Transverse colon (tissue), 4 donors: Measurements from ENCODE around the gene TPP1. TPM values are rescaled to one million over a fixed set of nuclear protein-coding genes. Genes with fewer than 3 reads are reported as not detected.
A peak's percentile ranks its signal among the peaks of the same experiment; 100 is the strongest.

Experiments used
- DNase-seq: peaks from one replicate; pipeline ENCODE4 v3.0.0-alpha.2; 2019
- H3K27ac ChIP-seq, 4 donors: fragments of 200-600 bp; sonication (generic); 2 replicates each; pipeline ENCODE4 v1.5.1; 2016 to 2018; ENCODE audit warnings: inconsistent platforms in 4 of 4
- H3K27me3 ChIP-seq: fragments of 200-600 bp; sonication (generic); 2 replicates; pipeline ENCODE4 v1.5.1; 2017; ENCODE audit warnings: inconsistent platforms
- H3K36me3 ChIP-seq, 4 donors: fragments of 200-600 bp; sonication (generic); 2 replicates each; pipeline ENCODE4 v1.5.1; 2017 to 2019; ENCODE audit warnings: inconsistent platforms in 4 of 4
- H3K4me1 ChIP-seq, 4 donors: fragments of 200-600 bp; sonication (generic); 2 replicates each; pipeline ENCODE4 v1.5.1; 2017 to 2020; ENCODE audit warnings: inconsistent platforms in 4 of 4
- H3K4me3 ChIP-seq, 4 donors: fragments of 200-600 bp; sonication (generic); 1 replicate in 1 of 4; 2 replicates in 3 of 4; pipeline versions ENCODE4 v1.5.1 to v1.6.1; 2017 to 2019; ENCODE audit warnings: inconsistent platforms in 4 of 4
- H3K9me3 ChIP-seq, 2 donors: fragments of 200-600 bp; sonication (generic); 2 replicates each; pipeline ENCODE4 v1.5.1; 2017 to 2019; ENCODE audit warnings: inconsistent platforms in 2 of 2
- EP300 ChIP-seq: sonication (generic); formaldehyde crosslinking; IDR thresholded peaks from one replicate; pipeline ENCODE4 v1.6.1; 2017; ENCODE audit warnings: antibody characterized with exemption, low read depth
- POLR2A ChIP-seq: fragments of 450-650 bp; IDR thresholded peaks from one replicate; pipeline ENCODE4 v1.6.1; 2016; ENCODE audit warnings: antibody characterized with exemption, mild to moderate bottlenecking, moderate library complexity
- POLR2AphosphoS5 ChIP-seq, 3 donors: sonication (generic); formaldehyde crosslinking; IDR thresholded peaks; one replicate each; pipeline ENCODE4 v1.6.1; 2016; ENCODE audit warnings: antibody characterized with exemption in 3 of 3
- WGBS, 2 donors: methylation state at CpG; one replicate each; pipeline ENCODE4 v1.1.5; 2018; ENCODE audit warnings: low coverage in 1 of 2; 5-methylcytosine and 5-hydroxymethylcytosine counted together
- in situ Hi-C, 4 donors: fragments of 200-750 bp; cut with MboI; loops; one replicate each; pipeline versions ENCODE4 v1.15.0 to v1.15.1; 2017; ENCODE audit warnings: low sequenced_read_pairs in 3 of 4, low pct_ligation_motif_present in 1 of 4, low pct_unique_long_range_greater_than_20kb in 1 of 4
- intact Hi-C: fragments of 100-400 bp; cut with DNase I; formaldehyde crosslinking; loops from one replicate; pipeline ENCODE4 v1.15.1; 2023; ENCODE audit warnings: low total_unique reads
- total RNA-seq, 4 donors: library from RNA; depleted of rRNA; stranded (reverse); fragments of >200 nt; gene quantifications; one replicate each; pipeline ENCODE4 v1.1.0, GENCODE V29; 2016
- TF ChIP-seq, protein P1 (sequence below), 5 experiments: fragments of 200-600 bp in 3 of 5; fragments of 450-650 bp in 2 of 5; sonication (generic) in 3 of 5; IDR thresholded peaks; 1 replicate in 2 of 5; 2 replicates in 3 of 5; pipeline ENCODE4 v1.5.1; 2016 to 2017; ENCODE audit warnings: antibody characterized with exemption in 5 of 5, inconsistent platforms in 3 of 5, mild to moderate bottlenecking in 2 of 5, moderate library complexity in 1 of 5

TPP1 gene
- total RNA-seq, 4 donors from 2014 or later = 64.0 to 114 (median 74.0) TPM

DNA sequence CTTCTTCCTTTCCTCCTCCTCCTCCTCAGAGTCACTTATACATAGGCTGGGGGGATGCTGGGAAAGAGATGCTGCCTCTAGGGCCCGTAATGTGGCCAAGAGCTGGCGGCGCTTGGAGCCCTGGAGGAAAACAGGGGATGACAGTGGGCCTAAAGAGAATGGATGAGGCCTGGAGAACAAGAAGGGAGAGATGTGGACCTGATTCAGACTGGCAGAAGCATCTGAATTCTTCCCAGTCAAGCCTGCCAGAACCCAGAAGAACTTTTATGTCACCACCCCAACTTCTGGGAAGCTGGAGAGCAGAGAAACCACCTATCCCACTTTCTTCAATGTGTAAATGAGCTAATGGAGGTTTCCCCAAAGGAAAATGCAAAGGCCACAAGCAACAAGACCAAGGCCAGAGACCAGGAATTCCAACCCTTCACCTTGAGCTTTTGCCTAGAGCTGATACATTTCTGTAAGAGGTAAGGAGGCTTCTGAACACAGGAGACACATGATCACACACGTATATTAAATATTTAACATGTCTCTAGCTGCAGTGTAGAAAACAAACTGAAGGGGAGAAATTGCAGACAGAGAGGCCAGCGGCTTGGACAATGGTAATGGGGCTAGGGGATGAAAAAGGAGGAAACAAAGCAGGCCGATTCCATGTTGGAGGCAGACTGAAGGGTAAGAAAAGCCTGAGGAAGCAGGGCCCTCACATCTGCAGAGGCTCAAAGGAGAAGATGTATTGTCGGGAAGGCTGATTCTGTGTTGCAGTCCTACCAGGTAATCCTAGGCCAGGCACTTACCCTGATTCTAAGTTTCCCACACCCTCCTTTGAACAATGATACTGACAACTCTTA lies 16.9 kb downstream of the TPP1 start:
- DNase-seq = no peak
- H3K4me3 ChIP-seq = peak overlapping the region; percentile 78 to 90 (median 88)
- 47 to 49% methylated on average over 7 of the region's 7 CpGs for WGBS, 2 donors
- H3K27me3 ChIP-seq = no peaks in the 10 kb centered on the region
- intact Hi-C loops = no loop called here
- in situ Hi-C loops = loop anchor here in 2 of 4 donors (10.0 kb wide), 2 partner anchors 128 to 218 kb away; partner anchors contain the start of gene TRIM3 (in 1 of the 2)
- H3K4me1 ChIP-seq = peaks cover 25 to 44% (median 38%) of the 10 kb centered on the region in 4 donors
- H3K9me3 ChIP-seq = no peaks in the 10 kb centered on the region
- TF ChIP-seq EP300 (no peak), POLR2A (no peak), POLR2AphosphoS5 (IDR thresholded peaks at IDR 0.05) (no peak)
- TF ChIP-seq, protein P1, sequence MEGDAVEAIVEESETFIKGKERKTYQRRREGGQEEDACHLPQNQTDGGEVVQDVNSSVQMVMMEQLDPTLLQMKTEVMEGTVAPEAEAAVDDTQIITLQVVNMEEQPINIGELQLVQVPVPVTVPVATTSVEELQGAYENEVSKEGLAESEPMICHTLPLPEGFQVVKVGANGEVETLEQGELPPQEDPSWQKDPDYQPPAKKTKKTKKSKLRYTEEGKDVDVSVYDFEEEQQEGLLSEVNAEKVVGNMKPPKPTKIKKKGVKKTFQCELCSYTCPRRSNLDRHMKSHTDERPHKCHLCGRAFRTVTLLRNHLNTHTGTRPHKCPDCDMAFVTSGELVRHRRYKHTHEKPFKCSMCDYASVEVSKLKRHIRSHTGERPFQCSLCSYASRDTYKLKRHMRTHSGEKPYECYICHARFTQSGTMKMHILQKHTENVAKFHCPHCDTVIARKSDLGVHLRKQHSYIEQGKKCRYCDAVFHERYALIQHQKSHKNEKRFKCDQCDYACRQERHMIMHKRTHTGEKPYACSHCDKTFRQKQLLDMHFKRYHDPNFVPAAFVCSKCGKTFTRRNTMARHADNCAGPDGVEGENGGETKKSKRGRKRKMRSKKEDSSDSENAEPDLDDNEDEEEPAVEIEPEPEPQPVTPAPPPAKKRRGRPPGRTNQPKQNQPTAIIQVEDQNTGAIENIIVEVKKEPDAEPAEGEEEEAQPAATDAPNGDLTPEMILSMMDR (IDR thresholded peaks at IDR 0.05) = no peak
- peaks cover 0 to 21% (median 10%) of the 10 kb centered on the region in 4 donors for H3K36me3 ChIP-seq
- peak overlapping the region; percentile 96 to 99 (median 97) for H3K27ac ChIP-seq

DNA sequence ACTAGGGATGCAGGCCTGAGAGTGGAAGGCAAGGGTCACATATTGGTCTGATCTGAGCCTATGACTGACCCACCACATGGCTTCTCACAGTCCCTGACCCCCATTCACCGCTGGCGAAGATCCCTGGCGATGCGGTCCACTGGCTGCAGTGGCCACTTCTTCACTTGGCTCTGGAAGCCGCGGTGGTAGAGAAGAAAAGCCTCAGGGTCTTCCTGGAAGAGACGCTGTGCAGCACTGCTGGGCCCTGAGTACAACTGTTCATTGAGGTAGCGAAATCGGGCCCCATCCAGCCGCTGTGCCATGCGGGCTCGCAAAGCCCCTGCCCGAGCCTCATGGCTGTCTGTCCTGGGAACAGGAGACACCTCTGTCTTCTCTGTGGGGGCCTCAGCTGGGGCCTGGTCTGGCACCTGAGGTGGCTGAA lies 18.2 kb downstream of the TPP1 start:
- in situ Hi-C loops = loop anchor here in 2 of 4 donors (10.0 kb wide), 2 partner anchors 126 to 216 kb away; partner anchors contain the start of gene TRIM3 (in 1 of the 2)

DNA sequence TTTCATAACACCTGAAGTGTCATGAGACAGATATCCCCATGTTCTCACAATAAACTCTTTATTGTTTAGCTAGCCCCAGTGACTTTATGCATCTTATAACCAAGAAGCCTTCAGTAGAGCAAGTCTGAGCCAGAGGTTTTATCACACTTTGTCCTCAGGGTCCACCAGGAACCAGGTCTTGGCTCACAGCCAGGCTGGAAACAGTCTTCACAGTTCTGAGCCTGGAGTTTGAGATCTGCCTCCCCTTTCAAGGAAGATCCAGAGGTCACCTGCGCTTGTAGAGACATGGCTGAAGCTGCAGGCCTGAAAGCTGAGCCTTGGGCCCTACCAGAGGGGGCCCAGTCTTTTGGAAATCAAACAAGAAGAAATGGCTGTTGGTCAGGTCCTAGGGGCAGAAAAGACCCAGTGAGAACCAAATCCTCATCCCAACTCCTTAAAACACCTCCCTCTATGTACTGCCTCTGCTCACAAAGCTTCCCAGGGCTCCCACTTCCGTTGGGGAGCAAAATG lies 19.3 kb downstream of the TPP1 start:
- TF ChIP-seq POLR2A (no peak), EP300 (no peak)
- TF ChIP-seq, protein P1 (IDR thresholded peaks at IDR 0.05) = no peak
- Histone ChIP-seq H3K9me3 (no peaks in the 10 kb centered on the region), H3K27me3 (no peaks in the 10 kb centered on the region), H3K4me1 (peaks cover 10 to 27% (median 21%) of the 10 kb centered on the region in 4 donors), H3K4me3 (no peak overlapping the region), H3K27ac (no peak overlapping the region), H3K36me3 (peaks cover 0 to 26% (median 10%) of the 10 kb centered on the region in 4 donors)
- 84% methylated on average over 2 of the region's 2 CpGs; no CpG with 5 or more reads in 1 of the 2 donors for WGBS, 2 donors
- DNase-seq = no peak
- in situ Hi-C loops (loop anchor here in 2 of 4 donors (10.0 kb wide), 2 partner anchors 125 to 215 kb away; partner anchors contain the start of gene TRIM3 (in 1 of the 2)), intact Hi-C loops (no loop called here)

More for the DNA sequence above, 18.2 kb downstream of the TPP1 start:
- 98% methylated on average over 13 of the region's 13 CpGs; no CpG with 5 or more reads in 1 of the 2 donors for WGBS, 2 donors
- no peak overlapping the region for H3K27ac ChIP-seq
- no peaks in the 10 kb centered on the region for H3K9me3 ChIP-seq
- peaks cover 15 to 36% (median 31%) of the 10 kb centered on the region in 4 donors for H3K4me1 ChIP-seq
- intact Hi-C loops = no loop called here
- no peak overlapping the region for H3K4me3 ChIP-seq
- peaks cover 0 to 26% (median 10%) of the 10 kb centered on the region in 4 donors for H3K36me3 ChIP-seq
- TF ChIP-seq EP300 (no peak), POLR2A (no peak), POLR2AphosphoS5 (IDR thresholded peaks at IDR 0.05) (no peak)
- TF ChIP-seq, protein P1 (IDR thresholded peaks at IDR 0.05) = no peak
- no peaks in the 10 kb centered on the region for H3K27me3 ChIP-seq
- no peak for DNase-seq

DNA sequence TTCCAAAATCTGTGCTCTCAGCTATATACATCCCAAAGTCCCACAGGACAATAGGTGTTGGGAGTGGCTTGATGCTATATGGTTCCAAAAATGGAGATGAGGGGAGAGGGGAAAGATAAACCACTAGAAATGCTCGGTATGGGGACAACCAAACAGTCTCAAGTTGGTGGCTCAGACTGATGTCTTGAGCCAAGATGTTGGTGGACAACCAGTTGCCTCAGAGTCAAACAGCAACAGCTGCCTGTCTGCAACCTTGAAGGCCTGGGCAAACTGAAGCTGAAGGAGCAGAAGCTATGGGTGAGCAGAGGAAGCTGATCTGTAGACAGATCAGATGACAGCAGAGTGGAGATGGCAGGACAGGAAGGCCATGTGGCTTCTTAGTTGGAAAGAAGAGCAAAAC lies 19.8 kb downstream of the TPP1 start:
- H3K9me3 ChIP-seq = no peaks in the 10 kb centered on the region
- peaks cover 0 to 26% (median 10%) of the 10 kb centered on the region in 4 donors for H3K36me3 ChIP-seq
- no peak overlapping the region for H3K27ac ChIP-seq
- no peak for TF ChIP-seq POLR2A
- no peak for TF ChIP-seq EP300
- H3K27me3 ChIP-seq = no peaks in the 10 kb centered on the region
- H3K4me1 ChIP-seq = peaks cover 9 to 23% (median 17%) of the 10 kb centered on the region in 4 donors
- no peak for DNase-seq
- intact Hi-C loops = no loop called here
- no peak overlapping the region for H3K4me3 ChIP-seq
- in situ Hi-C loops = no loop called here
- WGBS, 2 donors = 67 to 74% methylated on average over 1 of the region's 1 CpG
